Prostate gland (tissue), 2 donors: Measurements from ENCODE around the gene P2RY12.

Source experiments
- POLR2A ChIP-seq: fragments of 450-650 bp; IDR thresholded peaks from one replicate; pipeline ENCODE4 v1.6.1; 2016; ENCODE audit warnings: antibody characterized with exemption, mild to moderate bottlenecking
- TF ChIP-seq, protein P1 (sequence below), 4 experiments: fragments of 200-600 bp in 2 of 4; fragments of 450-650 bp in 2 of 4; sonication (generic) in 2 of 4; IDR thresholded peaks; 1 replicate in 3 of 4; 2 replicates in 1 of 4; pipeline ENCODE4 v1.5.1; 2016 to 2019; ENCODE audit warnings: antibody characterized with exemption in 4 of 4, mild to moderate bottlenecking in 2 of 4, moderate library complexity in 2 of 4

DNA sequence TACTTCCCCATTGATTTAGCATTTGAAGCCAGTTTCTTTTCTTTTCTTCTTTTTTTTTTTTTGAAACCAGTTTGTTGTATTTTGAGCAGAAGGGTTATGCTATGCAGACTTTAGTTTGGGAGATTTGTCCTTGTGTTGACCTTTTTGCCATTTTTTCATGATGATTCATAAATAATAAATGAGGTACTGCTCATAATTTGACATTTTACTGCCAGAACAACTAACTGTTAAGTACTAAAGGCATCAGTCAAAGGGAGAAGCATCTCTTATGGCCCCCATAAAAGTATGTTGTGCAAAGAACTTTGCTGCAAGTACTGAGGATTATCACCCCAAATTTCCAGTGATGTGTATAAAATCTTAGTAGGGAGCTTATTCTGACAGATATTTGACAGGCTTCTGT lies 66.2 kb downstream of the P2RY12 start:
- TF ChIP-seq, protein P1, sequence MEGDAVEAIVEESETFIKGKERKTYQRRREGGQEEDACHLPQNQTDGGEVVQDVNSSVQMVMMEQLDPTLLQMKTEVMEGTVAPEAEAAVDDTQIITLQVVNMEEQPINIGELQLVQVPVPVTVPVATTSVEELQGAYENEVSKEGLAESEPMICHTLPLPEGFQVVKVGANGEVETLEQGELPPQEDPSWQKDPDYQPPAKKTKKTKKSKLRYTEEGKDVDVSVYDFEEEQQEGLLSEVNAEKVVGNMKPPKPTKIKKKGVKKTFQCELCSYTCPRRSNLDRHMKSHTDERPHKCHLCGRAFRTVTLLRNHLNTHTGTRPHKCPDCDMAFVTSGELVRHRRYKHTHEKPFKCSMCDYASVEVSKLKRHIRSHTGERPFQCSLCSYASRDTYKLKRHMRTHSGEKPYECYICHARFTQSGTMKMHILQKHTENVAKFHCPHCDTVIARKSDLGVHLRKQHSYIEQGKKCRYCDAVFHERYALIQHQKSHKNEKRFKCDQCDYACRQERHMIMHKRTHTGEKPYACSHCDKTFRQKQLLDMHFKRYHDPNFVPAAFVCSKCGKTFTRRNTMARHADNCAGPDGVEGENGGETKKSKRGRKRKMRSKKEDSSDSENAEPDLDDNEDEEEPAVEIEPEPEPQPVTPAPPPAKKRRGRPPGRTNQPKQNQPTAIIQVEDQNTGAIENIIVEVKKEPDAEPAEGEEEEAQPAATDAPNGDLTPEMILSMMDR (IDR thresholded peaks at IDR 0.05): no peak
- TF ChIP-seq POLR2A: no peak
